CD4-positive, alpha-beta T cell treated with Interleukin-4 for 1 hour (primary cell): Measurements from ENCODE around the gene CACNA2D4.
"Not testable (repeated sequence)": the region's sequence is repeated elsewhere in the genome, so short reads cannot be mapped to it uniquely, and the experiment has no call there.

ENCODE experiments used
- DNase-seq, 2 donors: peaks; one replicate each; pipeline ENCODE4 v3.0.0-alpha.2; 2020 to 2022

The CACNA2D4 gene

GRCh38 chr12:1918081-1918883, at the start of gene CACNA2D4:
Gene CACNA2D4, minus strand, starts transcription at chr12:1918652. Its CDS starts 179 bp downstream, at chr12:1918473.
- DNase-seq, result no peak

- DNase-seq, result no peak
Observed at GRCh38 chr12:1966561-1967226, 48.2 kb upstream of the CACNA2D4 start.

GRCh38 chr12:1965916-1966315, 47.5 kb upstream of the CACNA2D4 start:
- no peak for DNase-seq

DNA sequence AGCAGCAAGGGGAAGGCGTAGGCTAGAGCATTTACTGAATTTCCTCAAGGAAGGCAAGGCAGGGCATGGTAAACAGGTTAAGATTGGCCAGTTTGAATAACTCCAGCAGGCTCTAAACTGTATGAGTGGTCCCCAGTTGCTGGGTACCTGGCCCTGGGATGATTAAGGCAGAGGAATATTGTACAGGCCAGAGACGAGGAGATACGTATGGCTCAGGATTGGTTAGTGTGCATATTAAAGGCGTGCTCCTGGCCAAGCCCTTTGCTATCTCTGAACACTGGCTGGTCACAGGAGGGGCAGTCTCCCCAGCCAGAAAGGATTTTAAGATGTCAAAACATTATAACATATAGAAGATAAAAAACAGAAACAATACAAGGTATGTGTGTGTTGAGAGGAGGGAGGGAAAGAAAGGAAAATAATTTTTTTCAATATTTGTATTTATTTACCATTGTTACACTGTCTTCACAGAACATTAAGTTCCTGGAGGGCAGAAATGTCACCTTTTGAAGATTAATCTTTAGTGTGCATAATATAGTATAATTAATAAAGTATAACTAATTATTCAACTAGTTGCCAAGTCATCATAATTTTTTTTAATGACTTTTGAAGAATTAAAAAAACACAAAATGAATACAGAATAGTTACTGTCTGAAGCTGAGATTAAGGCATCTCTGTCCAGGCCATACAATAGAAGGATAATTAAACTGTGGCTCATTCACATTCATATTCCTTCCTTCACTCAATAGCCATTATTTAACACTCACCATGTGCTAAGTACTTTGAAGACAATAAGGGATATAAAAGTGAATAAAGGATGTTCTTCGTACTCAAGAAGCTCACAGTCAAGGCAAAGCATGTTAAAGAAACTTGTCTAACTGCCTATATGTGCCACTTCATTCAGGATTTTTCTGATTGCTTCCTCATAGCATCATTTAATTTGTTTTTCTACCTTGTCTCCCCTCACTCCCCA, 43.9 kb upstream of the CACNA2D4 start:
- no peak for DNase-seq

GRCh38 chr12:1956716-1957115, 38.3 kb upstream of the CACNA2D4 start:
- no peak for DNase-seq

DNA sequence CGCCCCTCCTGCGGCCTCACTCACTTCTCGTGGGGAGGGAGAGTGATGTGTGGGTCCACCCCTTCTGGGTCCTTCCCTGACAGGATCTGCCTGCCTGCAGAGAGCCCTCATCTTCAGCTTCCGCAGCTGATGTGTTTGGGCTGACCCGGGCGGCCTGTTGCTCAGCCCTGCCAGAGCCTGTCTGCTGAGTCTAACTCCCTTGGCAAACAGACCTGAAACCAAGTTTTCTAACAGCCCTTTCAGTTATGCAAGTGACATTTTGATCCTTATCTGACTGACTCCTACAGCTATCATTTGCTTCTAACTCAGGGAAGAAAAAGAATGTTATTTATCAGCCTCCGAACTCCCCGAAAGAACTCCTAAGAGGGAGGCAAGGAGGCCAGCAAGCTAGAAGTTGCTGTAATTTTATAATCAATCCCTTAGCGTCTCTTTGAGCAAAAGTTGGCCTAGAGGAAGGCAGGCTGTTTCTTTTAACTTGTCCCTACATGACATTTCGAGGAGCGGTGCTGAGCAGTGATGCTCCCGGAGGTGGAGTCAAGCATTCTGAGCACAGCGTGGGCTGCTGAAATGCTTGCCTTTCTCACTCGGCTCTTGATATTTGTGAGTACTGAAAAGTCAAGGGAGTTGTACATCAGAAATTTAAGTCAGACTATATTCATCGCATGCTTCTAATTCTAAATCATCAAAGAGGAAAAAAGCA, 31.5 kb upstream of the CACNA2D4 start:
- no peak for DNase-seq

DNA sequence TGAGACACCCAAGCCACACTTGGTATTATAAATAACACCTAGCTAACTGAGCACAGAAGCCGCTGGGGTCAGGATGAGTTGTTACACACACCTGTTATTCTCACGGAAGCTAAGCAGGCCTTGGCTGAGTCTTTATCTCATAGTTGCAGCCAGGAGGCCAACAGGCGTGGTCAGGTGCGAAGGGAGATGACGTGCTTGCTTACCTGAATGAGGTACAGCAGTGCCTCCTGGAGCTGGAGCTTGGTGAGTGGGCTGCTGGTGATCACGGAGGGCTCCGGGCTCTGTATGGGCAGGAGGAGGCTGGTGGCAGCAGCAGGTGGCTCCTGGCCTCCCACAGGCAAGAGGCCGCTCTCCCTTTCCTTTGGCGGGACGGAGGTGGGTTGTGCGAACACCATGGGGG, 30.4 kb upstream of the CACNA2D4 start:
- no peak for DNase-seq

DNA sequence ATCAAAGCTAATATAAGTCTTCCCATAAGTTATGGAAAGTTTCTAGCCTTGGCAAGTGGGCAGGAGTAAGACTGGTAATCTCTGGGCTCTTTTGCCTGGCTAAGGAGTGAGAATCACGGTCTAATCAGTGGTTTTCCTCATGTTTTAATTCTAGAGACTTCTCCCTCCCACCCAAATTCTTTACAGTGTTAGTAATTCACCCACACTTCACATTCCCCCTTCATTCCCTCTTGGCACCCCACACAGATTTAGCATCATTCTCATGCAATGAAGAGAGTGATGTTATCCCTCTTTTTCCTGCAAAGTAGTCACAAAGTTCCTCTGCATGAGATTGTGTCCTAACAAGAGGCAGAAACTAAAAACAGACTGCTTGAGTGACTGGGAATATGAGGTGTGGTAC, 28.6 kb upstream of the CACNA2D4 start:
- DNase-seq, result no peak

DNA sequence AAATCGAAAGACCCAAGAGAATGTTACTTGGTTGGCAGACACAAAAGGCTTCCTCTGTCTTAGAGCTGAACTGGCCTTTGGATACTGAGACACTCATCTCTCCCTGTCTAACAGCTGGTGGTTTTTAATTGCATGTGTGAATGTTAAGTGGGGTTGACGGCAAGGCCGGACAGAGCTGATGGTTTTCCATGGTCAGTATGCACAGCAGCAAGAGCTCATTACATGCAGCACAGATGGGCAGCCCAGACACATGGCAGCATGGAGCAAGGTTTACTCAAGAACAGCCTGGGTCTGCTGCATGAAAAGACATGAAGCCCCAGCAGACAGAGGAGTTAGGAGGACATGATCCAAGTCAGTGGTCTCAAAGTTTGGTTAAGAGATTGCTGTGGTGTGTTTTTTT, 27.8 kb upstream of the CACNA2D4 start:
- DNase-seq, result no peak

DNA sequence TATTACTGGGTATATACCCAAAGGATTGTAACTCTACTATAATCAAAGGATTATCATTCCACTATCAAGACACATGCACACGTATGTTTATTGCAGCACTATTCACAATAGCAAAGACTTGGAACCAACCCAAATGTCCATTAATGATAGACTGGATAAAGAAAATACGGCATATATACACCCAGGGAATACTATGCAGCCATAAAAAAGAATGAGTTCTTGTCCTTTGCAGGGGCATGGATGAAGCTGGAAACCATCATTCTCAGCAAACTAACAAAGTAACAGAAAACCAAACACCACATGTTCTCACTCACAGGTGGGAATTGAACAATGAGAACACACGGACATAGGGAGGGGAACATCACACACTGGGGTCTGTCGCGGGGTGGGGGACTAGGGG, 27.1 kb upstream of the CACNA2D4 start:
- not testable (repeated sequence) for DNase-seq

- peak; percentile 88 for DNase-seq
Observed at GRCh38 chr12:1939801-1940607, 21.6 kb upstream of the CACNA2D4 start.

DNA sequence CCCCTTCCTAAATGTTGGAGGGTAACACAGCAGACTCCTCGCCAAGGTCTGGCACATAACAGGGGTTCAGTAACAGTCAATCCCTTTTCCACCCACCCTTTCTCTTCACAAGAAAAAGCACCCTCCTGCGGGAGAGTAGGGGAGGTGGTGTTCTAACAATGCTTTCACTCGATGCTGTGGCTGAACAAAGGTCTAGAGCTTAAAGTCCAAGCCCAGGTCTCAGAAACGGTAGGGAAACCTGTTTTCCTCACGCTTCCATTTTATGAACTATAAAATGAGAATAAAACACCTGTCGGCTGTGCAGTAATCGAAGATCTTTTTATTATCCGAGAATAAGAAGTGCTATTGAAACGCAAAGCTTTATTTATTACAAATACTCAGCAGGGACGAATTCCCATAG, 20.9 kb upstream of the CACNA2D4 start:
- DNase-seq, result no peak

DNA sequence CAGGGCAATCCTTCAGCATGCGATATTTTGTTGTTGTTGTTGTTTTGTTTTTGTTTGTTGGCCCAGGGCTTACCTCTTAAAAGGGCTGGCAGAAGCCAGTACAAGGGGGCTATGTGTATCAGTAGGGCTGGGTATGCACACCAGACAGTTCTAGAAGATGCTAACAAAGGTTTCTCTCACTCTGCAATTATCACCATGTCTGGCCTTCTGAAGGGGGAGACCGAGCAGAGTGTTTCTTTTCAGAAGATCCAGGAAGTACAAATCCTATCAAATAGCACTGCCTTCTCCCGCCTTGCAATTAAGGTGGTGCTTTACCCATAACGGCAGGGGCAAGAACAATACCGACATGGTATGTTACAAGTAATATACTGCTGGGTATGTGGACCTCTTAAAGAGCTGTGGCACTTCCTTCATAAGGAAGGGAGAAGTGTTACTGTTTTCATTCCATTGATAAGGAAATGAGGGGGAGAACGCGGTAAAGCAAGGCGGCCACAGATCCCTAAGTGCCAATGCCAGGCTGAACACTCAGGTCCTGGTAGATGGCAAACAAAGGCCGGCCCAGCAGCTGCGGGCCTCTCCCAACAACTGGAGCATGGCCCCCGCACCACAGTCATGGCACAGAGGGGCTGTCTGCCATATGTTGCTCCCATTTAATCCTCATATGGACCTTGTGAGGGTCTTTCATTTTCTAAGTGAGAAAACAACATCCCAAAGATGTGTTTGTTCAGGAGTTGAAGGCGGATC, 19.2 kb upstream of the CACNA2D4 start:
- DNase-seq, result no peak

DNA sequence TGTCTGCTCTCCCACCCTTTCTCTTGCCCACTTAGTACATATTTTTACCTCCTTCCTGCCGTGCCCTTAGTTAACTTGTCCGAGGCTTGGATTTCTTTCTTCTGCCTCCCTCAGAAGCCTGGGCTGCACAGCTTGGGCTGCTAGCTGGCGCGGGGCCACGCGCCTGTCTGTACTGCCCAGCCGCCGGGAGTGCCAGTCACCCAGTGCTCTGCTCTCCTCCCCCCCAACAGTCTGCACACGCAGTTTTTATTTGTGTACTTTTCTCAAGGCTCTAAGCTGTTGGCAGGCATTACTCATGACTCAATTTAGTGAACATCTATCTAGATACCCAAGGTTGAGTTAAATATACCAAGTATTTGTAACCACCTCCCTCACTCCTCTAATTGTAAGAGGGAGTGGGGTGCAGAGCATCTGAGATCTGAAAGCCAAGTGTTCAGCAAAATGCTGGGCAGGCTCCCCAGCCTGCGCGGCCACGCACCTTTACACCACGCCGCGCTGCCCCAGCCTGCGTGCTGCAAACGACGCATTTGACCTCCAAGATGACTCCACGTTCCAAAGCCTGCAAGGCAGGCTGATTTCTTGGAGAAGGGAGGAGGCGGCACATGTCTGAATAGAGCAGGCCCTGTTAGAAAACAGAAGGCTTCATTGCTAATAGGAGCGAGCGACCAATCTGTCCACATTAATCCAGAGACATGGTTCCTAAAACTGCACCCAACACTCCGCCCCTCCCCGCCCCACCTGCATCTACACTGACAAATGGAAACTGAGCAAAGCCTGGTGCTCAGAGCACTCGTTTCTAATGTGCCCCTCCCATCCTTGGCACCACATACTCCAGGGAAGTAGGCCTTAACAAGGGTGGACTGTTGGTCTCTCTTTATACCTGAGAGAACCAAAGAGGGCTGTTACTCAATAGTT, 18.2 kb upstream of the CACNA2D4 start:
- no peak for DNase-seq

DNA sequence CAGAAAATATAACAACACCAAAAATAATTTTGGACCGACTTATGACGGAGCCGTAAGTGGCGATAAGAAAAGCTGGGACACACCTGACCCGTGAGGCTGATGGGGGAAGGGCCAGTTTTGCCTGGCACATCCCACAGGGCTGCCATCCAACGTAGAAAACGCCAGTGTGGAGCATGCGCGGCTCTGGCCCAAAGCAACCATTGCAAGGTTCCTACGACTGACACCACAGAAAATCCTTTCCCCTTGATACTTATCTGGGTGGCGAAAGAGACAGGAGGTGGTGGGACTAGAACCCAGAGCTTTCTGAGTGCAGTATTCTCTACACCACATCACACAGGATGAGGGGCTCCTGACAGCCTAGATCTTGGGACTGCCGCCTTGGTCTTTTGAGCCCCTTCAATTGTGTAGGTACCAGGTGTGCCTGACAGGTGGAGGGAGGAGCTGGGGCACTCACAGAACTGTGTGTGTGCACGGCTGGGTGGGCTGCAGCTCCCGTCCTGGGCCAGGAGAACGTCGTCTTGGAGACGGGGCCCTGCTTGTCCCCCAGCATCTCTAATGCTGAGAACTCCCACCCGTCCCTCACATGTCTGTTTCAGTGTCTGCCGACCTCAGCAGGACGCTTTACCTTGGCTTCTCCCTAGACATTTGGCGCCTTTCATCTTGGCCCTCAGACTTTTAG, 17.4 kb upstream of the CACNA2D4 start:
- DNase-seq, result no peak

- DNase-seq, result no peak
Observed at GRCh38 chr12:1935242-1935641, 16.8 kb upstream of the CACNA2D4 start.

GRCh38 chr12:1934831-1935230, 16.4 kb upstream of the CACNA2D4 start:
- DNase-seq, result no peak

DNA sequence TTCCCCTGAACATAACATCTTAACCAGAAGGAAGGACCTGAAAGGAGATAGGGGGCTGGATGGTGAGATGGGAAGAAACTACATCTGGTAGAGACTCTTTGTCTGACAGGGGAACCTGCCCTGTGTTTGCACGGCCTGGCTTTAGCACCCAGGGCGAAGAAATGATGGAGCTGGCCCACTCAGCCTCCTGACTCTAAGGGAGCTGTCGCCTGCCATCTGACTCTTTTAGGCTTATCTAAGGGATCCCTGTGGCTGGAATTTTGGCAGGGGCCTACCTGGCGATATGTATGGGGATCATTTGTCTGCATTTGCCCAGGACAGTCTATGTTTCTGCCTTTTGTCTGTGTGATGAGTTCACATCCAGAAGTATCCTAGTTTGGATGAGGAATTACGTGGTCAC, 15.6 kb upstream of the CACNA2D4 start:
- no peak for DNase-seq

DNA sequence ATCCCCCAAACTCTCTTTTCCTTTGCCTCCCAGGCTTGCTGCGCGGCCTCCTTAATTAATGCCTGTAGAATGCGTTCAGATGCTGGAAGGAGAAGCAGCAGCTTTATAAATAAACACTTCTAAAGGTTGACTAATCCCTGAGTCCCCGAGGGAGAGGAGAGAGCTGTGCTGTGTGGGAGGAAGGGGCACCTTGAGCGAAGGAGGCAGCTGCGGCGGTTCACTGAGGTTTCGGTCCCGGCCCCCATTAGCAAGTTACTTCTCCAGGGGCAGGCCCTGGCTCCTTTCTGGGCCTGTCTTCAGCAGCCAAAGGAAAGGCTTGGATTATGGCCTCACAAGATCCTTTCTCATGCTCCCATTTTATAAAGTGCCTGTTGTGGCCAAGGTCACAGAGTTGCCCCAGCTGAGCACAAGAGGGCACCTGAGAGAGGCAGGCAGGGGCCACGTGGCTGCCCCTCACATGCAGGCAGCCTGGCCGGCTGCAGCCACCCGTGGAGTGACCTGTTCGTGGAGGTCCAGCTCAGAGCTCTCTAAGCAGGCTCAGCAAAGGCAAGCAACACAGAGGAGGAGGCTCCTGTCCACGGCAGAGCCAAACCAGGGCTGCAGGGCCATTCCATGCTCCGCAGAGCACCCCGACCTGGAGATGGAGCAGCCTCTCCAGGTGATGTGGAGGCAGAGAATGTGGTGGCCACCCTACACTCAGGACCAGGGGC, 15.0 kb upstream of the CACNA2D4 start:
- no peak for DNase-seq
